Colonic mucosa (tissue), 4 donors: ENCODE data around the gene DRAXIN. TPM values are rescaled to one million over a fixed set of nuclear protein-coding genes. Genes with fewer than 3 reads are reported as not detected.

Experiments
- DNase-seq: peaks from one replicate; pipeline ENCODE4 v3.0.0-alpha.2; 2020
- H3K27ac ChIP-seq: fragments of 200-600 bp; one replicate; pipeline ENCODE4 v1.8.0; 2021
- H3K27me3 ChIP-seq: fragments of 200-600 bp; one replicate; pipeline ENCODE4 v1.8.0; 2021
- H3K36me3 ChIP-seq: fragments of 200-600 bp; one replicate; pipeline ENCODE4 v1.8.0; 2021
- H3K4me1 ChIP-seq: fragments of 200-600 bp; one replicate; pipeline ENCODE4 v1.8.0; 2021; ENCODE audit warnings: mild to moderate bottlenecking
- H3K4me3 ChIP-seq: fragments of 200-600 bp; one replicate; pipeline ENCODE4 v1.8.0; 2021
- H3K9ac ChIP-seq, 2 donors: one replicate each; pipeline ENCODE4 v1.7.0; 2013; ENCODE audit warnings: control low read depth in 2 of 2, low read depth in 2 of 2, low read length in 2 of 2
- H3K9me3 ChIP-seq: fragments of 200-600 bp; one replicate; pipeline ENCODE4 v1.8.0; 2021
- CTCF ChIP-seq: fragments of 200-600 bp; IDR thresholded peaks from one replicate; pipeline ENCODE4 v1.8.0; 2022; ENCODE audit warnings: antibody characterized with exemption, mild to moderate bottlenecking
- intact Hi-C: fragments of 100-400 bp; cut with DNase I; formaldehyde crosslinking; loops from one replicate; pipeline ENCODE4 v1.14.1; 2022
- total RNA-seq, 2 donors: library from RNA; stranded (reverse); fragmentation: NEBNext Ultra II Directional in 1 of 2; extraction: Animal tissue kit (Norgen Biotek cat#: 25700) in 1 of 2; gene quantifications; one replicate each; pipeline ENCODE4 v1.2.1, GENCODE V29; 2021
- donor health status: healthy.
- donor health status: DM: no; HTN: no; CAD: no.
- donor health status: DM: no; HTN: no; CAD: no.

Gene DRAXIN
- total RNA-seq, 2 donors from 2014 or later: 0.05 TPM

DNA sequence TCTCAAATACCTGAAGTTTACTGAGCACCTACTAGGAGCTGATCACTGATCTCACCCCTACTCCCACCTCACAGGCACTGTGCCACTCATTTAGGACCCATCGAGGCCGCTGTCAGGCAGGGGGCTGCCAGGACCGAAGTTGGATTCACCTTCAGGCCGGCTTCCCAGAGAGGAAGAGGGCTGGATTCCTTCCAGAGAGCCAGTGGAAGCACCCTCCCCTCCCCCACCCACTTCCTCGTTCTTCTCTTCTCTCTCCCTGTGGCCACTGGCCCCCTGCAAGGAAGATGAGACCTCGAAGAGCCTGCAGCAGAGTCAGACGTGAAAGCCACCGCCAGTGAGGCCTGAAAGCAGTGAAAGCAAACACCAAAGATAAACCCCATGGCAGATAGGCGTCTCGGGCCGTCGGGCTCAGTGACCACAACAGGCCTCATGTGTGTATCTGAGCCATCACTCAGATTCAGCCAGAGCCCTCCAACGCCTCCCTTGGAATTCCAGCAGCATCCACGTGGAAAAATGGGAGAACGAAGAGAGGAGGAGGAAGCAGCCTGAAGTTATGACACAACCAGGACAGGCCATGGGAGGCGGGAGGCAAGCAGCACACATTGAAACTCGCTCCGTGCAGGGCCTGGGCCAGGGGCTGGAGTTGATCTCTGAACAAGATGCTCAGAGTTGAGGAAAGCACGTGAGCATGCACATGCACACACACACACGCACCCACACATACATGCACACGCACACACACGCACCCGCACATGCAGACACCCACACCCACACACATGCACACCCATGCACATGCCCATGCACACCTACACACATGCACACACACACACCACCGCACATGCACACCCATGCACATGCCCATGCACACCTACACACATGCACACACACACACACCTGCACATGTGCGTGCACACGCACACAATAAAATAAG lies 38.3 kb downstream of the DRAXIN start:
- Histone ChIP-seq H3K4me1 (peaks cover 4% of the 10 kb centered on the region), H3K4me3 (no peak overlapping the region), H3K27me3 (no peaks in the 10 kb centered on the region), H3K36me3 (no peaks in the 10 kb centered on the region), H3K9me3 (no peaks in the 10 kb centered on the region), H3K9ac (no peak overlapping the region), H3K27ac (peak overlapping the region; percentile 84)
- intact Hi-C loops: no loop called here
- DNase-seq: peak; percentile 34
- TF ChIP-seq CTCF: no peak

- peak; percentile 69 for DNase-seq
- no peak for TF ChIP-seq CTCF
- H3K9ac ChIP-seq: peak overlapping the region in 1 of 2 donors; percentile 51
- no peaks in the 10 kb centered on the region for H3K36me3 ChIP-seq
- H3K9me3 ChIP-seq: no peaks in the 10 kb centered on the region
- peak overlapping the region; percentile 84 for H3K27ac ChIP-seq
- H3K4me1 ChIP-seq: peaks cover 4% of the 10 kb centered on the region
- no peaks in the 10 kb centered on the region for H3K27me3 ChIP-seq
- H3K4me3 ChIP-seq: no peak overlapping the region
- intact Hi-C loops: no loop called here
Observed at GRCh38 chr1:11730429-11730891, 39.0 kb downstream of the DRAXIN start.

DNA sequence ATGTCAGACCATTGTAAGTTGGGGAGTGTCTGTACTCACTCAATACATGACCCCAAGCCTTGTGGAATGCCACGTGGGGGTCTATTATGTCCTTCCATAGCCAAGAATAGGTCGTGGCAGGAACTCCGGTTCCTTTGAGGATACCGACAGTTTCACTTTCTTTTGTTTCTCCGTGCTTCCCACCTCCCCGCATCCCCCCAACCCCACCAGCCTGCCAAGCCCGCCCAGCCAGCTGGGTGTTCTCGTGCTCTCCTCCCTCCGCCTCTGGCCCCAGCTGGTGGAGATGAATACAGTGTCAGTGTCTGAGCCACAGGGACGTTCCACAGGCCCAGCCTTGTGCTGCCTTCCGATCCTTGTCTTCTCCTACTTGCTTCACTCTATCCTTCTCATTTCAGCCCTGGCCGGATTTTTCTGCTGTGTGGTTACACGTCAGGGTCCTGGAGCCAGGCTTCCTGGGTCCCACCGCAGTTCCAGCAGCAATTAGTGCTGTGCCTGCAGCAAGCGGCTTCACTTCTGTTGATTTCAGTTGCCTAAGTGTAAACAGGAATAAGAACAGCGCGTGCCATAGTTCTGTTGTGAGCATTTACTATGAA lies 40.3 kb downstream of the DRAXIN start:
- Histone ChIP-seq H3K27me3 (no peaks in the 10 kb centered on the region), H3K9ac (peak overlapping the region in 1 of 2 donors; percentile 36), H3K27ac (peak overlapping the region; percentile 84), H3K9me3 (no peaks in the 10 kb centered on the region), H3K36me3 (no peaks in the 10 kb centered on the region), H3K4me3 (no peak overlapping the region), H3K4me1 (peaks cover 4% of the 10 kb centered on the region)
- no peak for TF ChIP-seq CTCF
- peak; percentile 54 for DNase-seq
- intact Hi-C loops: no loop called here

- no peak for DNase-seq
- no peaks in the 10 kb centered on the region for H3K27me3 ChIP-seq
- intact Hi-C loops: no loop called here
- no peaks in the 10 kb centered on the region for H3K9me3 ChIP-seq
- H3K9ac ChIP-seq: no peak overlapping the region
- TF ChIP-seq CTCF: no peak
- H3K4me1 ChIP-seq: peaks cover 4% of the 10 kb centered on the region
- no peak overlapping the region for H3K4me3 ChIP-seq
- H3K27ac ChIP-seq: no peak overlapping the region
- H3K36me3 ChIP-seq: no peaks in the 10 kb centered on the region
Observed at GRCh38 chr1:11733306-11733705, 41.8 kb downstream of the DRAXIN start.

GRCh38 chr1:11735531-11735853 lies 44.0 kb downstream of the DRAXIN start:
- no peak for TF ChIP-seq CTCF
- Histone ChIP-seq H3K27ac (peak overlapping the region; percentile 70), H3K27me3 (no peaks in the 10 kb centered on the region), H3K9ac (peak overlapping the region in 1 of 2 donors; percentile 8), H3K4me1 (no peaks in the 10 kb centered on the region), H3K4me3 (peak overlapping the region; percentile 71), H3K9me3 (no peaks in the 10 kb centered on the region), H3K36me3 (no peaks in the 10 kb centered on the region)
- DNase-seq: no peak
- intact Hi-C loops: no loop called here
